ENCODE measurements around the gene ARHGEF6.

ARHGEF6 gene

GRCh38 chrX:136639506-136640176, 141.1 kb downstream of the ARHGEF6 start:
- H3K4me3 ChIP-seq (ENCODE audit: low read depth, low read length), result no peak overlapping the region
- no peak for TF ChIP-seq CTCF (IDR thresholded peaks at IDR 0.05; ENCODE audit: low read depth, low read length, missing control alignments)
- in situ Hi-C loops (cut with HindIII; ENCODE audit: low pct_ligation_motif_present, low sequenced_read_pairs), result no loop called here
- no peaks in the 10 kb centered on the region for H3K27me3 ChIP-seq (replicated peaks)
- DNase-seq, result peak; percentile 1
- no peaks in the 10 kb centered on the region for H3K36me3 ChIP-seq (replicated peaks)
- H3K27ac ChIP-seq, result no peak overlapping the region

- no peaks in the 10 kb centered on the region for H3K36me3 ChIP-seq (replicated peaks)
- TF ChIP-seq CTCF (IDR thresholded peaks at IDR 0.05; ENCODE audit: low read depth, low read length, missing control alignments), result no peak
- in situ Hi-C loops (cut with HindIII; ENCODE audit: low pct_ligation_motif_present, low sequenced_read_pairs), result no loop called here
- no peak overlapping the region for H3K4me3 ChIP-seq (ENCODE audit: low read depth, low read length)
- no peak for DNase-seq
- no peaks in the 10 kb centered on the region for H3K27me3 ChIP-seq (replicated peaks)
- H3K27ac ChIP-seq, result no peak overlapping the region
Measured at GRCh38 chrX:136636121-136636520, 144.6 kb downstream of the ARHGEF6 start.

GRCh38 chrX:136635235-136635634, 145.5 kb downstream of the ARHGEF6 start:
- in situ Hi-C loops (cut with HindIII; ENCODE audit: low pct_ligation_motif_present, low sequenced_read_pairs), result no loop called here
- DNase-seq, result no peak
- no peak overlapping the region for H3K4me3 ChIP-seq (ENCODE audit: low read depth, low read length)
- H3K27me3 ChIP-seq (replicated peaks), result no peaks in the 10 kb centered on the region
- no peak for TF ChIP-seq CTCF (IDR thresholded peaks at IDR 0.05; ENCODE audit: low read depth, low read length, missing control alignments)
- no peak overlapping the region for H3K27ac ChIP-seq
- H3K36me3 ChIP-seq (replicated peaks), result no peaks in the 10 kb centered on the region

- Histone ChIP-seq H3K27ac (no peak overlapping the region), H3K4me3 (ENCODE audit: low read depth, low read length) (no peak overlapping the region), H3K27me3 (replicated peaks) (no peaks in the 10 kb centered on the region), H3K36me3 (replicated peaks) (no peaks in the 10 kb centered on the region)
- in situ Hi-C loops (cut with HindIII; ENCODE audit: low pct_ligation_motif_present, low sequenced_read_pairs), result no loop called here
- TF ChIP-seq CTCF (IDR thresholded peaks at IDR 0.05; ENCODE audit: low read depth, low read length, missing control alignments), result no peak
- no peak for DNase-seq
Measured at GRCh38 chrX:136630881-136631280, 149.9 kb downstream of the ARHGEF6 start.

- Histone ChIP-seq H3K27me3 (replicated peaks) (no peaks in the 10 kb centered on the region), H3K36me3 (replicated peaks) (no peaks in the 10 kb centered on the region), H3K27ac (no peak overlapping the region), H3K4me3 (ENCODE audit: low read depth, low read length) (no peak overlapping the region)
- no peak for DNase-seq
- in situ Hi-C loops (cut with HindIII; ENCODE audit: low pct_ligation_motif_present, low sequenced_read_pairs), result no loop called here
- no peak for TF ChIP-seq CTCF (IDR thresholded peaks at IDR 0.05; ENCODE audit: low read depth, low read length, missing control alignments)
Measured at GRCh38 chrX:136629084-136629750, 151.5 kb downstream of the ARHGEF6 start.
